Epithelial cell of prostate (primary cell): ENCODE results near the gene SNAP91.
"Not testable (repeated sequence)": the region's sequence is repeated elsewhere in the genome, so short reads cannot be mapped to it uniquely, and the experiment has no call there.

ENCODE experiments used
- DNase-seq: peaks from one replicate; pipeline ENCODE4 v3.0.0-alpha.2; 2011; ENCODE audit warnings: low read depth, low spot score
- H3K27ac ChIP-seq: fragments of 450-650 bp; 2 replicates; pipeline ENCODE4 v1.5.1; 2017; ENCODE audit warnings: mild to moderate bottlenecking

Gene SNAP91

DNA sequence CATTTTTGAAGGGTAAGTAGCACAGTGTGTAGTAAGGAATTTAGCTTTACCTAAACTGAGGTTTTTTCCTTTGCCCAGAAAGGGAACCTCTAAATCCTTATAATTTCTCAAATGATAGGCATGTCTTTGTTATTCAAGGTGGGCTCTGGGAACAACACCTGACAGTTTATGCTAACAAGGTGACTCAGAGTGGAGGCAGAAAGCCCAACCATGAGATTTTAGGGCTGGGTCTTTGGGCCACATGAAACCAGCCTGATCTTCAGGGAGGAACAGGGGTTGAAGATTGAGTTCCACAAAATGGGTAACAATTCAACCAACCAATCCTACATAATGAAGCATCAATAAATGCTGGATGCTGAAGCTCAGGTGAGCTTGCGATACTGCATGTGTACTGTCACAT is 149.9 kb downstream of the SNAP91 start:
- H3K27ac ChIP-seq: no peak overlapping the region
- DNase-seq: no peak

DNA sequence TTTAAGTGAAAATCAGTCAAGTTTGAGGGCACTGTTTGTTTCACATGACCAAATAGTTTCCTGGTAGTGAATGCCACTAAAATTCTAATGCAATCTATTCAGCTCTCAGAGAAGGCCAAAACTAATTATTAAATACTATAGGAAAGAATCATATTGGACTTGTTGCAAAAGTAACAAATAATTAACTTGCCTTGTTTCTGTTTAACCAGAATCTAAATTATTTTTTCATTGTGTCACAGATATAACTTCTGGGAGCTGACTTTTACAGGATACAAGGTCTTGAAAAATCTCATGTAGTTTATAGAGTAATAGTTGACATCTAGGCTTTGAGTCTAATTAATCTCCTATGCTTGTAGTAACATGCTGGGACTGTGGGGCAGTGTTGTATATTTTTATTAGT is 152.0 kb downstream of the SNAP91 start:
- DNase-seq: no peak
- no peak overlapping the region for H3K27ac ChIP-seq

DNA sequence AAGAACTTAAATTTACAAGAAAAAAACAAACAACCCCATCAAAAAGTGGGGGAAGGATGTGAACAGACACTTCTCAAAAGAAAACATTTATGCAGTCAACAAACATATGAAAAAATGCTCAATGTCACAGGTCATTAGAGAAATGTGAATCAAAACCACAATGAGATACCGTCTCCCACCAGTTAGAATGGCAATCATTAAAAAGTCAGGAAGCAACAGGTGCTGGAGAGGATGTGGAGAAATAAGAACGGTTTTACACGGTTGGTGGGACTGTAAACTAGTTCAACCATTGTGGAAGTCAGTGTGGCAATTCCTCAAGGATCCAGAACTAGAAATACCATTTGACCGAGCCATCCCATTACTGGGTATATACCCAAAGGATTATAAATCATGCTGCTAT is 157.2 kb downstream of the SNAP91 start:
- H3K27ac ChIP-seq, DNase-seq: not testable (repeated sequence)

- not testable (repeated sequence) for H3K27ac ChIP-seq, DNase-seq
These were observed 158.4 kb downstream of the SNAP91 start for GRCh38 chr6:83550482-83550881.

GRCh38 chr6:83546636-83547035 is 162.3 kb downstream of the SNAP91 start:
- no peak for DNase-seq

DNA sequence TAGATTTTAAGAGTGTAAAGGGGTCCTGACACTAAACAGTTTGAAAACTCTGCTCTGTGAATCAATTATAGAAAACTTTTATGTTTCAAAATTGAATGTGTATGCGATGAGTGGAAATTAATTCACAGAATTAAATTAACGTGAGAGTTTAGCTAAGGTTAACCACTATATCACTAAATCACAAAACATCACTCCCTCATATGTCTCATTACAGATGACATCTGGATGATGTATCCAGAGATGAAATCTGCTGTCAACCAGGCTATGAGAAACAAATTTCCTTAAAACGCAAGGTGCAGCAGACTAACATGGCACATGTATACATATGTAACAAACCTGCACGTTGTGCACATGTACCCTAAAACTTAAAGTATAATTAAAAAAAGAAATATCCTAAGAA is 169.2 kb downstream of the SNAP91 start:
- no peak for DNase-seq
- no peak overlapping the region for H3K27ac ChIP-seq

More at GRCh38 chr6:83546636-83547035, 162.3 kb downstream of the SNAP91 start:
- H3K27ac ChIP-seq: no peak overlapping the region

DNA sequence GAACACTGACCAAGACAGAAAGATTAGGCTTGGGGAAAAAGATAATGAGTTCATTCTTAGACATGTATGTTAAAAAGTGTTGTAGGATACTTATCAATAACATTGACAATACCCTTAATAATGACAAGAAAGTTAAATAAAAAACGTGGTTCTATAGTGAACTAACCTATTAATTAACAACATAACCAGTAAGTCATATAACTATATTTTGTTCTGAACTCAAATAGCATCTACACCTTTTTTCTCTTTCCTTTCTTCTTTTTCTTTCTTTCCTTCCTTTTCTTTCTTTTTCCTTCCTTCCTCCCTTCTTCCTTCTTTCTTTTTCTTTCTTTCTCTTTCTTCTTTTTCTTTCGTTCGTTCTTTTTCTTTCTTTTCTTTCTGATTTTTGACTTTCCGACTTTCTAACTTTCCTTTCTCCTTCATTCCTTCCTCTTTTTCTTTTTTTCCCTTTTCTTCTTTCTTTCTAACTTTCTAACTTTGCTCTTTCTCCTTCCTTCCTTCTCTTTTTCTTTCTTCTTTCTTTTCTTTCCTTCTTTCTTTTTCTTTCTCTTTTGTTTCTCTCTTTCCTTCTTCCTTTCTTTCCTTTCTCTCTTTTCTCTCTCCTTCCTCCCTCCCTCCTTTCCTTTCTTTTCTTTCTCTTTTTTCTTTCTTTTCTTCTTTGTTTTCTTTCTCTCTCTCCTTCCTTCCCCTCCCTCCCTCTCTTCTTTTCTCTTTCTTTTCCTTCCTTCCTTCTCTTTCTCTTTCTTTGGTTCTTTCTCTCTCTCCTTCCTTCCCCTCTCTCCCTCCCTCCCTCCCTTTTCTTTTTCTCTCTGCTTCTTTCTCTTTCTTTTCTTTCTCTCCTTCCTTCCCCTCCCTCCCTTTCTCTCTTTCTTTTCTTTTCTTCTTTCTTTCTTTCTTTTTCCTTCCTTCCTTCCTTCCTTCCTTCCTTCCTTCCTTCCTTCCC is 172.0 kb downstream of the SNAP91 start:
- no peak overlapping the region for H3K27ac ChIP-seq
- no peak for DNase-seq

DNA sequence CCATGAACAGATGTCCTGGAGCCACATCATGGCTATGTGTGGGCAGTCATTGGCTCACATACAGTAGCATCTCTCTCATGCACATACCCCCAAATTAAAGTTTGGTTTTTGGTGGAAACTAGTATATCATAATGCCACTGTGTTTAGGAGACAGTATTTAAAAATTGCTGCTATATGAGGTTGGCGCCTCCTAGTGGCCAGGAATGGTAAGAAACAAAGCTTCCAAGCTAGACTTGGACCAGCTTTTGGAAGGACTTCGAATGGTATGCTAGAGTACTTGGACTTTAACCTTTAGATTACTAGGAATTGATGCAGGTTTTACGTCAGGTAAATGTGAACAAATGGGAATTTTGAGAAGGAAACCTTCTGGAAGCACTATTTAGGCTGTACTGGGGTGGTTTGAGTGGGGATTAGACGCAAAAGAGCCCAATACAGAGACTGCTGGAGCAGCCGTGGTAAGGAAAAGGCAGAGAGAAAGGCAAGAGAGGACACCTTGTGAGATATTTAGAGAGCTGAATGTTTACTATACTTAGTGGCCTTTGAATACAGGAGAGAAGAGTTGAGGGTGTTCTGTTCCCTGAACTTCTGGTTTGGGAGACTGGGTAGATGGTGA is 172.8 kb downstream of the SNAP91 start:
- DNase-seq: no peak

DNA sequence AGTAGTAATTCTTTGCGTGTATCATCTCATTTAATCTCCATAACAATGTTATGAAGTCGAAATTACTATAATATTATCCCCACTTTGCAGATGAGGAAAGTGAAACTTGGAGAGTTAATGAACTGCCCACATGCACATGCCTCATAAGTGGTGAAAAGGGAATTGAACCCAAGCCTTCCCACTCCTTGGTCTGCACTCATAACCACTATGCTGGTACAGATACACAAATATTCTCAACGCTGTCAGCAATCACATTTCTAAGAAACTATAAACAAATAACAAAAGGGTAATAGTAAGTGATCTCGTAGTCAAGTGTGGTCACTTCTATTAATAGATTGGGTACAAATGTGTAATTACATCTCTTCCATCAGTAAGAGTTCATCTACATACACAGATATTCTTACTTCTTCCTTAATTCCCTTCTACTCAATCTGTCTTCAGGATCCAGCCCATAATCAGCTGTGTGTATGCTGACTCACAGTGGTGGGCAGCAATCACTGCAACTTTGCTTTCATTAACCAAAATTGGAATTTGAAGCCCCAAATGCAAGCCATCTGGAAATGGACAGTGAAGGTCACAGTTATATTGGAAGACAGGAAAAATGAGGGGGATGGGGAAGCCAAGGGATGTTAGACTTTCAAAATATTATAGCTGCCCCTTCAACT is 190.0 kb downstream of the SNAP91 start:
- H3K27ac ChIP-seq: no peak overlapping the region
- DNase-seq: no peak

More for the DNA sequence above, 172.8 kb downstream of the SNAP91 start:
- H3K27ac ChIP-seq: no peak overlapping the region

- H3K27ac ChIP-seq: no peak overlapping the region
- DNase-seq: no peak
These were observed 191.4 kb downstream of the SNAP91 start for GRCh38 chr6:83517500-83517899.

GRCh38 chr6:83514866-83515466 is 193.9 kb downstream of the SNAP91 start:
- no peak overlapping the region for H3K27ac ChIP-seq
- peak; percentile 8 for DNase-seq

DNA sequence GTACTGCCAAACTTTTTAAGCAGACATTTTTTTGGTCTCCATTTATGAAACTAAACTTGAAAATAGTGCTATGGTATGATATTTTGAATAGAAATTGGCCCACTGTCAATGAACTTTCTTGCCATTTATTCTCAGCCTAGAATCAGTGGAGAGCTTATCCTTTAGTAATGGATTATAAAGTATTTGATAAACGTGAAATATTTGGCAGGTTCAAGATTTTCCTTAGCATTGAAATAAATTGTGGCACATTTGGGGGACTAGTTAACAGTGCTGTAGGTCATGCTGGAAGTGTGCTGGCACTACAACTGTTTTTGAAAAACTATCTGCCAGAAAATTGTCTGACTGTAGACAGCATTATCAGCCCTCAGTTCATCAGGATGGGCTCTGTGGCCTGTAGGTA is 194.4 kb downstream of the SNAP91 start:
- H3K27ac ChIP-seq: no peak overlapping the region
- DNase-seq: no peak

DNA sequence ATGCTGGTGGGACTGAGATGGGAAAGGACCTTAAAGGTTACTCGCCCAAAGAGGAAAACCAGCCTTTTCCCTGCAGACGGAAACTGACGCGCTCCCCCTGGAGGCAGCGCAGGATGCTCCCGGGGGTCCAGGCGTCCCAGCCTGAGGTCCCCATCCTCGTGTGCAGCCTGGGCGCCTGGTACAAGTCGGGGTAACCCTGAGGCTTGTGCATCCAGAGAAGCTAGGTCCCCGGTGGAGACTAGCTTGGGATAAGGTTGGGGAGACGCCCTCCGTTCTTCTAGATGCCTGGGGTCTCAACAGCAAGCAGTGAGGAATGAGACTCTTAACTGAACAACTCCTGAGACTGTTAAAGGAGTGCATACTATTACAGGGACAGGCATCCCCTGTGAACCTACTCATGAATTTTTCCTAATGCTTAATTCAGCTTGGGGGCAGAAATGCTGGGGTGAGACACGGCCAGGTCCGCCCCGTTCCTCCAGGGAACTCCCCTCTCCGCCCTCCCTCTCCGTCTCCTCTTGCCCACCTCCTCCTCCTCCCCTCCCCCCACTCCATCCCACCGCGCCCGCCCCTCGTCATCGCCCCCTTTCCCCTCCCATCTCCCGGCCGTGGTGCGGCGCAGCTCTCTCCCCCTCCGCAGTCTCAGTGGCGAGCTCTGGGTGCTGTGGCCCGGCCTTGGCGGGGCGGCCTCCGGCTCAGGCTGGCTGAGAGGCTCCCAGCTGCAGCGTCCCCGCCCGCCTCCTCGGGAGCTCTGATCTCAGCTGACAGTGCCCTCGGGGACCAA is 196.8 kb downstream of the SNAP91 start, which contains the start of gene PRSS35:
Gene PRSS35 (plus strand): TSS at position 634 of the 781 bp plus-strand sequence. CDS start 10,908 bp downstream, outside the sequence.
- DNase-seq: no peak
- no peak within 1 kb of the TSS for H3K27ac ChIP-seq

- DNase-seq: no peak
- no peak overlapping the region for H3K27ac ChIP-seq
These were observed 197.6 kb downstream of the SNAP91 start for GRCh38 chr6:83511266-83511665.

- no peak overlapping the region for H3K27ac ChIP-seq
- DNase-seq: no peak
These were observed 198.1 kb downstream of the SNAP91 start for GRCh38 chr6:83510791-83511190.

DNA sequence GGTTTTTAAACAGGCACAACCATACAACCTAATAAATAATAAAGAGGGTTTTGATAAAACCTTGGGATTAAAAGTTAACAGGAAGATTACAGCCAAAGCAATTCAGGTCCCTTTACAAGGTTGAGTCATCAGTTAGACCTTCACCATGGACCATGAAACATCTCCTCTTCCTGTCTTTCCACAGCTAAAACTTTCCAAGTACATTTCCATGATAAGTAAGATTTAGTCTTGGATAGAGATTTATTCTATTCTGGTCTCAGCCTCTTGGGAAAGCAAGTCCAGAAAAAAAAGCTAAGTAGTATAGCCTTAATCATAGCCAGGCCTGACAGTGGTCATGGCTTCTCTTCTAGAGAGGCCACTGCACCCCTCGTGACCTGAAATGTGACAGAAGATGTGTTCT is 199.5 kb downstream of the SNAP91 start:
- H3K27ac ChIP-seq: no peak overlapping the region
- DNase-seq: no peak

- no peak overlapping the region for H3K27ac ChIP-seq
- no peak for DNase-seq
These were observed 203.5 kb downstream of the SNAP91 start for GRCh38 chr6:83505356-83505755.
